ENCODE measurements around the gene MZF1.

DNA sequence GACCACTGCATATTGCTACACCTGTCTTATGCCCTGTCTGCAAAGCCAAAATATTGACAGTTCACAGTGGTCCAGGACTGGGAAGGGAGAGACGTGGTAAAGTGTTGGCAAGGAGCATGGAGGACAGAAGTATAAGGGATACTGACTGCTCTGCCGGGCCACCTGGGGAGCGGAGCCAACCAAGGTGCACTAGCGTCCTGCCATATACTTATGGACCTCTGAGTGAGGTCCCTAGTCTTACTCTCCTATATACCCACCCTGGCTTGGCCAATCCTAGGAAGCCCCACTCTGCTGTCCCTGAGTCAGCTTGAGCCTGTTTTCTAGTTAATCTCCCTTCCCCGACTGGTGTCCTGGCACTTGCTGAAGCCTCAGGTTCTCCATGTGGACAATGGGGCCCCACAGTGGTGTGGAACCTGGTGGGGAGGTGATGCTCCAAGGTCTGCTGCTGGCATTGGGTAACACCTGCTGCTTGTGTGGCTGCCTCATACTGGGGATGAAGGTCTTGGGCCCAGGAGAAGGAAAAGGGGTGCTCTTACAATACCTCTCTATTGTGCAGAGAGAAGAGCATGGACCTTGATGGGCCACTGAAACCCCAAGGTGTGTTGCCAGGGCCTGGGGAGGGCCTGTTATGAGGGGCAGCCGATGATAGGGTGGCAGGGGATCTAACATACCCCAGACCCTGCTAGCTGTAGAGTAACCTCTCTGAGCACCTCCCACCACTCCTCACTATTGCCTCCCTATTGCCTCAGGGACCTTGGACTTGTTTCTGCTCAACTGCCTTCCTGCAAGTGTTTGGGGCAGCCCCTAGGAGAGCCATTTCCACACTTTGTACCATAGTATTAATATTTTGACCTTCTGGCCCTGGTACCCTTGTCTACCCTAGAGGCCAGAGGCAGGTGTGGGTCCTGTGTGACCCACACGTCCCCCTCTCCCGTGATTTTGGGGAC lies 36.0 kb downstream of the MZF1 start:
- TF ChIP-seq, protein P1, sequence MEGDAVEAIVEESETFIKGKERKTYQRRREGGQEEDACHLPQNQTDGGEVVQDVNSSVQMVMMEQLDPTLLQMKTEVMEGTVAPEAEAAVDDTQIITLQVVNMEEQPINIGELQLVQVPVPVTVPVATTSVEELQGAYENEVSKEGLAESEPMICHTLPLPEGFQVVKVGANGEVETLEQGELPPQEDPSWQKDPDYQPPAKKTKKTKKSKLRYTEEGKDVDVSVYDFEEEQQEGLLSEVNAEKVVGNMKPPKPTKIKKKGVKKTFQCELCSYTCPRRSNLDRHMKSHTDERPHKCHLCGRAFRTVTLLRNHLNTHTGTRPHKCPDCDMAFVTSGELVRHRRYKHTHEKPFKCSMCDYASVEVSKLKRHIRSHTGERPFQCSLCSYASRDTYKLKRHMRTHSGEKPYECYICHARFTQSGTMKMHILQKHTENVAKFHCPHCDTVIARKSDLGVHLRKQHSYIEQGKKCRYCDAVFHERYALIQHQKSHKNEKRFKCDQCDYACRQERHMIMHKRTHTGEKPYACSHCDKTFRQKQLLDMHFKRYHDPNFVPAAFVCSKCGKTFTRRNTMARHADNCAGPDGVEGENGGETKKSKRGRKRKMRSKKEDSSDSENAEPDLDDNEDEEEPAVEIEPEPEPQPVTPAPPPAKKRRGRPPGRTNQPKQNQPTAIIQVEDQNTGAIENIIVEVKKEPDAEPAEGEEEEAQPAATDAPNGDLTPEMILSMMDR (conservative IDR thresholded peaks at IDR 0.05), result no peak
- TF ChIP-seq EZH2 (IDR thresholded peaks at IDR 0.05; ENCODE audit: low read depth), result no peak
